GM23338 (cell line): ENCODE measurements around the gene KLHL33. TPM values are rescaled to one million over a fixed set of nuclear protein-coding genes. Genes with fewer than 3 reads are reported as not detected.

ENCODE experiments used
- ATAC-seq: fragments of 200-7000 bp; cut with Tn5 transposase; 3 replicates; pipeline ENCODE4 v1.9.1; 2020
- DNase-seq: peaks from one replicate; pipeline ENCODE4 v3.0.0-alpha.2; 2015; ENCODE audit warnings: low spot score
- H2AFZ ChIP-seq: fragments of 200-600 bp; sonication (generic); 2 replicates; pipeline ENCODE4 v1.8.0; 2016; ENCODE audit warnings: antibody characterized with exemption, mild to moderate bottlenecking, moderate library complexity
- H3F3A ChIP-seq: fragments of 200-600 bp; sonication (generic); replicated peaks from 2 replicates; pipeline ENCODE4 v1.8.0; 2017; ENCODE audit warnings: antibody characterized with exemption, mixed run types, low read depth
- H3K27ac ChIP-seq: fragments of 200-600 bp; sonication (generic); 2 replicates; pipeline ENCODE4 v1.6.1; 2016; ENCODE audit warnings: low read depth
- H3K27me3 ChIP-seq: fragments of 200-600 bp; sonication (generic); 2 replicates; pipeline ENCODE4 v1.8.0; 2016; ENCODE audit warnings: mild to moderate bottlenecking, mixed run types, moderate library complexity; ENCODE audit not compliant: insufficient read depth
- H3K36me3 ChIP-seq: fragments of 200-600 bp; sonication (generic); 2 replicates; pipeline ENCODE4 v1.8.0; 2016; ENCODE audit warnings: mild to moderate bottlenecking; ENCODE audit not compliant: insufficient read depth
- H3K4me1 ChIP-seq: fragments of 200-600 bp; sonication (generic); 2 replicates; pipeline ENCODE4 v1.8.0; 2016; ENCODE audit warnings: mild to moderate bottlenecking, moderate library complexity; ENCODE audit not compliant: insufficient read depth
- H3K4me2 ChIP-seq: fragments of 200-600 bp; sonication (generic); 2 replicates; pipeline ENCODE4 v1.7.1; 2017; ENCODE audit warnings: mixed run types
- H3K4me3 ChIP-seq: fragments of 200-600 bp; sonication (generic); 2 replicates; pipeline ENCODE4 v1.6.1; 2016; ENCODE audit warnings: mixed run types
- H3K79me2 ChIP-seq: fragments of 200-600 bp; sonication (generic); replicated peaks from 2 replicates; pipeline ENCODE4 v1.8.0; 2017; ENCODE audit warnings: mild to moderate bottlenecking; ENCODE audit not compliant: insufficient read depth
- H3K9me2 ChIP-seq: fragments of 200-600 bp; sonication (generic); 2 replicates; pipeline ENCODE4 v1.8.0; 2017; ENCODE audit not compliant: insufficient read depth
- H4K20me1 ChIP-seq: fragments of 200-600 bp; sonication (generic); replicated peaks from 2 replicates; pipeline ENCODE4 v1.8.0; 2017; ENCODE audit warnings: mild to moderate bottlenecking; ENCODE audit not compliant: insufficient read depth
- H3K27ac Mint-ChIP-seq: 2 replicates; pipeline ENCODE4 v1.8.0; 2020; ENCODE audit warnings: inconsistent platforms, mild to moderate bottlenecking, moderate library complexity, mixed read lengths
- H3K27me3 Mint-ChIP-seq: 3 replicates; pipeline ENCODE4 v1.8.0; 2022; ENCODE audit warnings: low read depth, mild to moderate bottlenecking, moderate library complexity, mixed read lengths, inconsistent platforms; ENCODE audit not compliant: insufficient read depth, poor library complexity
- H3K36me3 Mint-ChIP-seq: 3 replicates; pipeline ENCODE4 v1.8.0; 2021; ENCODE audit warnings: low read depth, mild to moderate bottlenecking, inconsistent platforms, moderate library complexity, mixed read lengths
- H3K4me1 Mint-ChIP-seq: 3 replicates; pipeline ENCODE4 v1.8.0; 2020; ENCODE audit warnings: mild to moderate bottlenecking, inconsistent platforms, mixed read lengths
- H3K4me3 Mint-ChIP-seq: 3 replicates; pipeline ENCODE4 v1.8.0; 2021; ENCODE audit warnings: moderate library complexity, mild to moderate bottlenecking, inconsistent platforms, mixed read lengths
- H3K9me3 Mint-ChIP-seq: 3 replicates; pipeline ENCODE4 v1.8.0; 2020; ENCODE audit warnings: moderate library complexity, mild to moderate bottlenecking, inconsistent platforms, mixed read lengths
- CREB1 ChIP-seq: fragments of 250-450 bp; sonication (Bioruptor Pico); IDR thresholded peaks from 2 replicates; pipeline ENCODE4 v1.5.0; 2020; ENCODE audit warnings: low read depth, mild to moderate bottlenecking, moderate library complexity
- EZH2 ChIP-seq: fragments of 200-600 bp; sonication (generic); IDR thresholded peaks from one replicate; pipeline ENCODE4 v1.8.0; 2017; ENCODE audit warnings: antibody characterized with exemption, mild to moderate bottlenecking, low read depth; ENCODE audit not compliant: unreplicated experiment
- EZH2phosphoT487 ChIP-seq: fragments of 200-600 bp; sonication (generic); IDR thresholded peaks from one replicate; pipeline ENCODE4 v1.8.1; 2018; ENCODE audit warnings: antibody characterized with exemption; ENCODE audit not compliant: unreplicated experiment
- JUNB ChIP-seq: IDR thresholded peaks from one replicate; pipeline ENCODE4 v1.6.1; 2016; ENCODE audit warnings: antibody characterized with exemption; ENCODE audit not compliant: unreplicated experiment
- NANOG ChIP-seq: IDR thresholded peaks from 2 replicates; pipeline ENCODE4 v1.6.1; 2016; ENCODE audit warnings: antibody characterized with exemption, borderline replicate concordance
- POLR2AphosphoS5 ChIP-seq: IDR thresholded peaks from 2 replicates; pipeline ENCODE4 v1.6.1; 2016; ENCODE audit warnings: antibody characterized with exemption, low read depth
- STAT1 ChIP-seq: IDR thresholded peaks from one replicate; pipeline ENCODE4 v1.6.1; 2016; ENCODE audit warnings: antibody characterized with exemption; ENCODE audit not compliant: unreplicated experiment
- ZNF114 ChIP-seq: fragments of 250-450 bp; sonication (Bioruptor Pico); IDR thresholded peaks from 2 replicates; pipeline ENCODE4 v1.5.0; 2020; ENCODE audit warnings: mild to moderate bottlenecking, moderate library complexity
- ZNF331 ChIP-seq: fragments of 250-450 bp; sonication (Bioruptor Pico); IDR thresholded peaks from 2 replicates; pipeline ENCODE4 v1.5.0; 2020; ENCODE audit warnings: low read depth, mild to moderate bottlenecking, moderate library complexity
- polyA plus RNA-seq: library from polyadenylated mRNA; unstranded; fragments of >200 nt; fragmentation: Nextera tagmentation; extraction: Ambion mirVana; gene quantifications from 2 replicates; pipeline ENCODE4 v1.2.1, GENCODE V29; 2016
- total RNA-seq: library from RNA; depleted of rRNA; stranded (reverse); fragments of >200 nt; shearing (Covaris generic); gene quantifications from 2 replicates; pipeline ENCODE4 v1.2.3, GENCODE V29; 2014
- TF ChIP-seq, protein P1 (sequence below): fragments of 250-450 bp; sonication (Bioruptor Pico); IDR thresholded peaks from 2 replicates; pipeline ENCODE4 v1.5.0; 2020; ENCODE audit warnings: mild to moderate bottlenecking, moderate library complexity
- TF ChIP-seq, protein P2 (sequence below), 2 experiments: fragments of 200-600 bp in 1 of 2; sonication (generic) in 1 of 2; conservative IDR thresholded peaks; 2 replicates each; pipeline versions ENCODE4 v1.5.1 to v1.6.1; 2016 to 2017; ENCODE audit warnings: antibody characterized with exemption in 2 of 2, low read depth in 2 of 2, mild to moderate bottlenecking in 2 of 2, moderate library complexity in 1 of 2
- TF ChIP-seq, protein P3 (sequence below): IDR thresholded peaks from one replicate; pipeline ENCODE4 v1.6.1; 2018; ENCODE audit warnings: antibody characterized with exemption; ENCODE audit not compliant: unreplicated experiment
- TF ChIP-seq, protein P4 (sequence below): IDR thresholded peaks from 2 replicates; pipeline ENCODE4 v1.6.1; 2016; ENCODE audit warnings: antibody characterized with exemption

KLHL33 gene
- total and polyA plus RNA-seq, 2 experiments from 2014 or later, result 0.15 to 0.35 TPM

DNA sequence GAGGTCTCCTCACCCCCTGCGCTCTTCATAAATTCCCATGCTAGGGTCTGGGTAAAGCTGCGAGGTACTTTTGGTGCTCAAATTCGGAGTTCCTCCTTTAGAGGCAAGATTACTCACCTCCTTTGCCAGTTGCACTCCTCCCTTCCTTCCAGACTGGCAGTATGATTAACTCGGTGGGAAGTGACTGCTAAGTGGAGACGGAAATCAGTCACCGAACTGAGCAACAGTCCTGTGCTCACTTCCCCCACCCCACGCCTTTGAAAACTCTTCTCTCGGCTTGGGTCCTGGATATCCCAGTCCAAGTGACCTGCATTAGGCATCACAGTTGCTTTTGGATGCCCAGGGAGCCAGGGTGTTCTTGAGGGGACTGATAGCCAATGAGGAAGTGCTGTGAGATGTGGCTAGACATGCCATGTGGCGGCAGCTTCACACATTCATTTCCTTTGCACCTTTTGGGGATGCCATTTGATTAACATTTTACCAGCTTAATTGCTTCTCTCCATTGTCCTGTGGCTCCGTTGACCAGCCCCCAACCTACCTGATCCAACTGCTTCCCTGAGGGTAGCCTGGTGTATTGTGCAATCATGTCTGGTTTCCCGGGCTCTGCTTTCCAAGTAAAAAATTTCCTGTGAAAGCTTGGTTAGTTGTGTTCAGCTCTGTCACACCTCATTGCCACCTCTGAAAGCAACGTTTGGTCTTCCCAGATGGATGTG, 34.1 kb upstream of the KLHL33 start:
- Histone ChIP-seq H3F3A (peaks cover 14% of the 10 kb centered on the region; the same call in 1 of the 2 replicates), H3K27me3 (no peaks in the 10 kb centered on the region), H3K4me1 (peaks cover 19% of the 10 kb centered on the region), H3K36me3 (peaks cover 21% of the 10 kb centered on the region; the same call in 1 of the 2 replicates), H4K20me1 (peaks cover 3% of the 10 kb centered on the region), H3K4me2 (peak overlapping the region; percentile 98), H3K9me2 (no peaks in the 10 kb centered on the region), H2AFZ (peak overlapping the region; percentile 93), H3K27ac (0 out of 2 replicates have a peak overlapping the region, but pooled peaks have one; percentile 70), H3K79me2 (peaks cover 40% of the 10 kb centered on the region), H3K4me3 (peak overlapping the region; percentile 91)
- peaks cover 39% of the 10 kb centered on the region for H3K36me3 Mint-ChIP-seq
- no peaks in the 10 kb centered on the region for H3K9me3 Mint-ChIP-seq
- TF ChIP-seq CREB1 (CRISPR knock-in tag) (no peak), ZNF331 (CRISPR knock-in tag) (no peak), JUNB (no peak), STAT1 (no peak), EZH2phosphoT487 (no peak), EZH2 (no peak), POLR2AphosphoS5 (no peak), NANOG (no peak), ZNF114 (CRISPR knock-in tag) (no peak)
- TF ChIP-seq, protein P1, sequence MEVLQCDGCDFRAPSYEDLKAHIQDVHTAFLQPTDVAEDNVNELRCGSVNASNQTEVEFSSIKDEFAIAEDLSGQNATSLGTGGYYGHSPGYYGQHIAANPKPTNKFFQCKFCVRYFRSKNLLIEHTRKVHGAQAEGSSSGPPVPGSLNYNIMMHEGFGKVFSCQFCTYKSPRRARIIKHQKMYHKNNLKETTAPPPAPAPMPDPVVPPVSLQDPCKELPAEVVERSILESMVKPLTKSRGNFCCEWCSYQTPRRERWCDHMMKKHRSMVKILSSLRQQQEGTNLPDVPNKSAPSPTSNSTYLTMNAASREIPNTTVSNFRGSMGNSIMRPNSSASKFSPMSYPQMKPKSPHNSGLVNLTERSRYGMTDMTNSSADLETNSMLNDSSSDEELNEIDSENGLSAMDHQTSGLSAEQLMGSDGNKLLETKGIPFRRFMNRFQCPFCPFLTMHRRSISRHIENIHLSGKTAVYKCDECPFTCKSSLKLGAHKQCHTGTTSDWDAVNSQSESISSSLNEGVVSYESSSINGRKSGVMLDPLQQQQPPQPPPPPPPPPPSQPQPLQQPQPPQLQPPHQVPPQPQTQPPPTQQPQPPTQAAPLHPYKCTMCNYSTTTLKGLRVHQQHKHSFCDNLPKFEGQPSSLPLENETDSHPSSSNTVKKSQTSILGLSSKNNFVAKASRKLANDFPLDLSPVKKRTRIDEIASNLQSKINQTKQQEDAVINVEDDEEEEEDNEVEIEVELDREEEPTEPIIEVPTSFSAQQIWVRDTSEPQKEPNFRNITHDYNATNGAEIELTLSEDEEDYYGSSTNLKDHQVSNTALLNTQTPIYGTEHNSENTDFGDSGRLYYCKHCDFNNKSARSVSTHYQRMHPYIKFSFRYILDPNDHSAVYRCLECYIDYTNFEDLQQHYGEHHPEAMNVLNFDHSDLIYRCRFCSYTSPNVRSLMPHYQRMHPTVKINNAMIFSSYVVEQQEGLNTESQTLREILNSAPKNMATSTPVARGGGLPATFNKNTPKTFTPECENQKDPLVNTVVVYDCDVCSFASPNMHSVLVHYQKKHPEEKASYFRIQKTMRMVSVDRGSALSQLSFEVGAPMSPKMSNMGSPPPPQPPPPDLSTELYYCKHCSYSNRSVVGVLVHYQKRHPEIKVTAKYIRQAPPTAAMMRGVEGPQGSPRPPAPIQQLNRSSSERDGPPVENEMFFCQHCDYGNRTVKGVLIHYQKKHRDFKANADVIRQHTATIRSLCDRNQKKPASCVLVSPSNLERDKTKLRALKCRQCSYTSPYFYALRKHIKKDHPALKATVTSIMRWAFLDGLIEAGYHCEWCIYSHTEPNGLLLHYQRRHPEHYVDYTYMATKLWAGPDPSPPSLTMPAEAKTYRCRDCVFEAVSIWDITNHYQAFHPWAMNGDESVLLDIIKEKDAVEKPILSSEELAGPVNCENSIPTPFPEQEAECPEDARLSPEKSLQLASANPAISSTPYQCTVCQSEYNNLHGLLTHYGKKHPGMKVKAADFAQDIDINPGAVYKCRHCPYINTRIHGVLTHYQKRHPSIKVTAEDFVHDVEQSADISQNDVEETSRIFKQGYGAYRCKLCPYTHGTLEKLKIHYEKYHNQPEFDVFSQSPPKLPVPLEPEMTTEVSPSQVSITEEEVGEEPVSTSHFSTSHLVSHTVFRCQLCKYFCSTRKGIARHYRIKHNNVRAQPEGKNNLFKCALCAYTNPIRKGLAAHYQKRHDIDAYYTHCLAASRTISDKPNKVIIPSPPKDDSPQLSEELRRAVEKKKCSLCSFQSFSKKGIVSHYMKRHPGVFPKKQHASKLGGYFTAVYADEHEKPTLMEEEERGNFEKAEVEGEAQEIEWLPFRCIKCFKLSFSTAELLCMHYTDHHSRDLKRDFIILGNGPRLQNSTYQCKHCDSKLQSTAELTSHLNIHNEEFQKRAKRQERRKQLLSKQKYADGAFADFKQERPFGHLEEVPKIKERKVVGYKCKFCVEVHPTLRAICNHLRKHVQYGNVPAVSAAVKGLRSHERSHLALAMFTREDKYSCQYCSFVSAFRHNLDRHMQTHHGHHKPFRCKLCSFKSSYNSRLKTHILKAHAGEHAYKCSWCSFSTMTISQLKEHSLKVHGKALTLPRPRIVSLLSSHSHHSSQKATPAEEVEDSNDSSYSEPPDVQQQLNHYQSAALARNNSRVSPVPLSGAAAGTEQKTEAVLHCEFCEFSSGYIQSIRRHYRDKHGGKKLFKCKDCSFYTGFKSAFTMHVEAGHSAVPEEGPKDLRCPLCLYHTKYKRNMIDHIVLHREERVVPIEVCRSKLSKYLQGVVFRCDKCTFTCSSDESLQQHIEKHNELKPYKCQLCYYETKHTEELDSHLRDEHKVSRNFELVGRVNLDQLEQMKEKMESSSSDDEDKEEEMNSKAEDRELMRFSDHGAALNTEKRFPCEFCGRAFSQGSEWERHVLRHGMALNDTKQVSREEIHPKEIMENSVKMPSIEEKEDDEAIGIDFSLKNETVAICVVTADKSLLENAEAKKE (CRISPR knock-in tag), result no peak
- TF ChIP-seq, protein P2, sequence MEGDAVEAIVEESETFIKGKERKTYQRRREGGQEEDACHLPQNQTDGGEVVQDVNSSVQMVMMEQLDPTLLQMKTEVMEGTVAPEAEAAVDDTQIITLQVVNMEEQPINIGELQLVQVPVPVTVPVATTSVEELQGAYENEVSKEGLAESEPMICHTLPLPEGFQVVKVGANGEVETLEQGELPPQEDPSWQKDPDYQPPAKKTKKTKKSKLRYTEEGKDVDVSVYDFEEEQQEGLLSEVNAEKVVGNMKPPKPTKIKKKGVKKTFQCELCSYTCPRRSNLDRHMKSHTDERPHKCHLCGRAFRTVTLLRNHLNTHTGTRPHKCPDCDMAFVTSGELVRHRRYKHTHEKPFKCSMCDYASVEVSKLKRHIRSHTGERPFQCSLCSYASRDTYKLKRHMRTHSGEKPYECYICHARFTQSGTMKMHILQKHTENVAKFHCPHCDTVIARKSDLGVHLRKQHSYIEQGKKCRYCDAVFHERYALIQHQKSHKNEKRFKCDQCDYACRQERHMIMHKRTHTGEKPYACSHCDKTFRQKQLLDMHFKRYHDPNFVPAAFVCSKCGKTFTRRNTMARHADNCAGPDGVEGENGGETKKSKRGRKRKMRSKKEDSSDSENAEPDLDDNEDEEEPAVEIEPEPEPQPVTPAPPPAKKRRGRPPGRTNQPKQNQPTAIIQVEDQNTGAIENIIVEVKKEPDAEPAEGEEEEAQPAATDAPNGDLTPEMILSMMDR (conservative IDR thresholded peaks at IDR 0.05; ENCODE audit: low read depth in 2 of 2), result no peak
- TF ChIP-seq, protein P3, sequence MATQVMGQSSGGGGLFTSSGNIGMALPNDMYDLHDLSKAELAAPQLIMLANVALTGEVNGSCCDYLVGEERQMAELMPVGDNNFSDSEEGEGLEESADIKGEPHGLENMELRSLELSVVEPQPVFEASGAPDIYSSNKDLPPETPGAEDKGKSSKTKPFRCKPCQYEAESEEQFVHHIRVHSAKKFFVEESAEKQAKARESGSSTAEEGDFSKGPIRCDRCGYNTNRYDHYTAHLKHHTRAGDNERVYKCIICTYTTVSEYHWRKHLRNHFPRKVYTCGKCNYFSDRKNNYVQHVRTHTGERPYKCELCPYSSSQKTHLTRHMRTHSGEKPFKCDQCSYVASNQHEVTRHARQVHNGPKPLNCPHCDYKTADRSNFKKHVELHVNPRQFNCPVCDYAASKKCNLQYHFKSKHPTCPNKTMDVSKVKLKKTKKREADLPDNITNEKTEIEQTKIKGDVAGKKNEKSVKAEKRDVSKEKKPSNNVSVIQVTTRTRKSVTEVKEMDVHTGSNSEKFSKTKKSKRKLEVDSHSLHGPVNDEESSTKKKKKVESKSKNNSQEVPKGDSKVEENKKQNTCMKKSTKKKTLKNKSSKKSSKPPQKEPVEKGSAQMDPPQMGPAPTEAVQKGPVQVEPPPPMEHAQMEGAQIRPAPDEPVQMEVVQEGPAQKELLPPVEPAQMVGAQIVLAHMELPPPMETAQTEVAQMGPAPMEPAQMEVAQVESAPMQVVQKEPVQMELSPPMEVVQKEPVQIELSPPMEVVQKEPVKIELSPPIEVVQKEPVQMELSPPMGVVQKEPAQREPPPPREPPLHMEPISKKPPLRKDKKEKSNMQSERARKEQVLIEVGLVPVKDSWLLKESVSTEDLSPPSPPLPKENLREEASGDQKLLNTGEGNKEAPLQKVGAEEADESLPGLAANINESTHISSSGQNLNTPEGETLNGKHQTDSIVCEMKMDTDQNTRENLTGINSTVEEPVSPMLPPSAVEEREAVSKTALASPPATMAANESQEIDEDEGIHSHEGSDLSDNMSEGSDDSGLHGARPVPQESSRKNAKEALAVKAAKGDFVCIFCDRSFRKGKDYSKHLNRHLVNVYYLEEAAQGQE, result no peak
- TF ChIP-seq, protein P4, sequence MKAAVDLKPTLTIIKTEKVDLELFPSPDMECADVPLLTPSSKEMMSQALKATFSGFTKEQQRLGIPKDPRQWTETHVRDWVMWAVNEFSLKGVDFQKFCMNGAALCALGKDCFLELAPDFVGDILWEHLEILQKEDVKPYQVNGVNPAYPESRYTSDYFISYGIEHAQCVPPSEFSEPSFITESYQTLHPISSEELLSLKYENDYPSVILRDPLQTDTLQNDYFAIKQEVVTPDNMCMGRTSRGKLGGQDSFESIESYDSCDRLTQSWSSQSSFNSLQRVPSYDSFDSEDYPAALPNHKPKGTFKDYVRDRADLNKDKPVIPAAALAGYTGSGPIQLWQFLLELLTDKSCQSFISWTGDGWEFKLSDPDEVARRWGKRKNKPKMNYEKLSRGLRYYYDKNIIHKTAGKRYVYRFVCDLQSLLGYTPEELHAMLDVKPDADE, result no peak
- peak overlapping the region; percentile 98 for H3K27ac Mint-ChIP-seq
- H3K4me1 Mint-ChIP-seq, result peaks cover 20% of the 10 kb centered on the region; the same call in 2 of the 3 replicates
- H3K27me3 Mint-ChIP-seq, result peaks cover 14% of the 10 kb centered on the region
- ATAC-seq (peak; percentile 14), DNase-seq (peak; percentile 48)
- H3K4me3 Mint-ChIP-seq, result peak overlapping the region; percentile 99
